Loucy (cell line): ENCODE data around the gene PRR23E.

ENCODE experiments used
- H2AFZ ChIP-seq: fragments of 200-600 bp; sonication (generic); 2 replicates; pipeline ENCODE4 v1.6.0; 2016; ENCODE audit warnings: antibody characterized with exemption, mild to moderate bottlenecking, low read length, moderate library complexity
- H3F3A ChIP-seq: fragments of 200-600 bp; 2 replicates; pipeline ENCODE4 v1.6.0; 2016; ENCODE audit warnings: antibody characterized with exemption, low read depth, mild to moderate bottlenecking
- H3K27me3 ChIP-seq: fragments of 200-600 bp; sonication (generic); 2 replicates; pipeline ENCODE4 v1.6.1; 2014; ENCODE audit warnings: low read length, mild to moderate bottlenecking; ENCODE audit not compliant: insufficient read depth, poor library complexity, severe bottlenecking
- H3K36me3 ChIP-seq: fragments of 200-600 bp; sonication (generic); 2 replicates; pipeline ENCODE4 v1.6.1; 2016; ENCODE audit warnings: low read length; ENCODE audit not compliant: insufficient read depth
- H3K4me1 ChIP-seq: fragments of 200-600 bp; sonication (generic); 2 replicates; pipeline ENCODE4 v1.5.1; 2014; ENCODE audit warnings: low read length, mild to moderate bottlenecking; ENCODE audit not compliant: insufficient read depth, poor library complexity, severe bottlenecking
- H3K4me2 ChIP-seq: fragments of 200-600 bp; sonication (generic); 2 replicates; pipeline ENCODE4 v1.6.0; 2014; ENCODE audit warnings: antibody characterized with exemption, low read length, low read depth, mild to moderate bottlenecking; ENCODE audit not compliant: poor library complexity, severe bottlenecking
- H3K4me3 ChIP-seq: fragments of 200-600 bp; sonication (generic); 2 replicates; pipeline ENCODE4 v1.5.1; 2014; ENCODE audit warnings: low read length, mild to moderate bottlenecking, mixed read lengths; ENCODE audit not compliant: poor library complexity, severe bottlenecking
- H3K79me2 ChIP-seq: fragments of 200-600 bp; sonication (generic); 2 replicates; pipeline ENCODE4 v1.6.1; 2014; ENCODE audit warnings: low read length; ENCODE audit not compliant: insufficient read depth
- H3K9ac ChIP-seq: fragments of 200-600 bp; sonication (generic); 2 replicates; pipeline ENCODE4 v1.6.0; 2014; ENCODE audit warnings: mild to moderate bottlenecking, low read depth, low read length, moderate library complexity; ENCODE audit not compliant: poor library complexity, severe bottlenecking
- H3K9me2 ChIP-seq: fragments of 200-600 bp; sonication (generic); replicated peaks from 2 replicates; pipeline ENCODE4 v1.6.1; 2016; ENCODE audit warnings: low read depth, low read length, mixed read lengths
- H3K9me3 ChIP-seq: fragments of 200-600 bp; sonication (generic); 2 replicates; pipeline ENCODE4 v1.6.1; 2014; ENCODE audit warnings: mild to moderate bottlenecking, antibody characterized with exemption, low read length, low read depth; ENCODE audit not compliant: insufficient read depth
- H4K20me1 ChIP-seq: fragments of 200-600 bp; sonication (generic); 2 replicates; pipeline ENCODE4 v1.6.0; 2014; ENCODE audit warnings: antibody characterized with exemption, low read length, mild to moderate bottlenecking; ENCODE audit not compliant: insufficient read depth, poor library complexity, severe bottlenecking
- CTCF ChIP-seq: fragments of 200-600 bp; sonication (generic); conservative IDR thresholded peaks from 2 replicates; pipeline ENCODE4 v1.5.1; 2014; ENCODE audit warnings: mild to moderate bottlenecking, antibody characterized with exemption, low read length
- EZH2phosphoT487 ChIP-seq: fragments of 200-600 bp; IDR thresholded peaks from 2 replicates; pipeline ENCODE4 v1.6.1; 2018; ENCODE audit warnings: antibody characterized with exemption, mild to moderate bottlenecking, moderate library complexity, borderline replicate concordance

The PRR23E gene

GRCh38 chr3:127196002-127196401 is 3.1 kb downstream of the PRR23E start:
- no peak overlapping the region for H3K4me2 ChIP-seq
- H3K36me3 ChIP-seq: no peaks in the 10 kb centered on the region
- H4K20me1 ChIP-seq: no peaks in the 10 kb centered on the region
- H3K4me1 ChIP-seq: peaks cover 3% of the 10 kb centered on the region
- H2AFZ ChIP-seq: no peak overlapping the region
- no peaks in the 10 kb centered on the region for H3K27me3 ChIP-seq
- no peaks in the 10 kb centered on the region for H3F3A ChIP-seq
- no peak overlapping the region for H3K4me3 ChIP-seq
- TF ChIP-seq EZH2phosphoT487 (no peak), CTCF (no peak)
- H3K79me2 ChIP-seq: no peaks in the 10 kb centered on the region
- H3K9me3 ChIP-seq: 0 out of 2 replicates have a peak, but pooled peaks cover 2% of the 10 kb centered on the region
- no peaks in the 10 kb centered on the region for H3K9me2 ChIP-seq
- H3K9ac ChIP-seq: no peak overlapping the region

- Histone ChIP-seq H3F3A (no peaks in the 10 kb centered on the region), H3K4me2 (no peak overlapping the region), H3K9ac (no peak overlapping the region), H3K4me3 (no peak overlapping the region), H3K9me2 (no peaks in the 10 kb centered on the region), H3K36me3 (no peaks in the 10 kb centered on the region), H3K4me1 (peaks cover 3% of the 10 kb centered on the region), H2AFZ (no peak overlapping the region), H3K9me3 (no peaks in the 10 kb centered on the region), H3K79me2 (no peaks in the 10 kb centered on the region), H3K27me3 (no peaks in the 10 kb centered on the region), H4K20me1 (no peaks in the 10 kb centered on the region)
- TF ChIP-seq EZH2phosphoT487 (no peak), CTCF (no peak)
Observed at GRCh38 chr3:127196466-127197299, 3.8 kb downstream of the PRR23E start.

- H3K4me2 ChIP-seq: no peak overlapping the region
- H3K4me3 ChIP-seq: no peak overlapping the region
- H3K9me3 ChIP-seq: 0 out of 2 replicates have a peak, but pooled peaks cover 4% of the 10 kb centered on the region
- no peaks in the 10 kb centered on the region for H3F3A ChIP-seq
- no peaks in the 10 kb centered on the region for H3K79me2 ChIP-seq
- no peaks in the 10 kb centered on the region; the same call in 1 of the 2 replicates for H3K36me3 ChIP-seq
- no peaks in the 10 kb centered on the region for H4K20me1 ChIP-seq
- H3K9me2 ChIP-seq: no peaks in the 10 kb centered on the region
- no peak overlapping the region for H2AFZ ChIP-seq
- no peak overlapping the region for H3K9ac ChIP-seq
- no peak for TF ChIP-seq EZH2phosphoT487
- TF ChIP-seq CTCF: no peak
- H3K27me3 ChIP-seq: no peaks in the 10 kb centered on the region
- peaks cover 3% of the 10 kb centered on the region for H3K4me1 ChIP-seq
Observed at GRCh38 chr3:127197300-127198189, 4.6 kb downstream of the PRR23E start.
